GM23338 (cell line): Measurements from ENCODE around the gene CBX2. TPM values are rescaled to one million over a fixed set of nuclear protein-coding genes. Genes with fewer than 3 reads are reported as not detected.

Experiments
- ATAC-seq: fragments of 200-7000 bp; cut with Tn5 transposase; 3 replicates; pipeline ENCODE4 v1.9.1; 2020
- DNase-seq: peaks from one replicate; pipeline ENCODE4 v3.0.0-alpha.2; 2015; ENCODE audit warnings: low spot score
- H2AFZ ChIP-seq: fragments of 200-600 bp; sonication (generic); 2 replicates; pipeline ENCODE4 v1.8.0; 2016; ENCODE audit warnings: antibody characterized with exemption, mild to moderate bottlenecking, moderate library complexity
- H3F3A ChIP-seq: fragments of 200-600 bp; sonication (generic); replicated peaks from 2 replicates; pipeline ENCODE4 v1.8.0; 2017; ENCODE audit warnings: antibody characterized with exemption, mixed run types, low read depth
- H3K27ac ChIP-seq: fragments of 200-600 bp; sonication (generic); 2 replicates; pipeline ENCODE4 v1.6.1; 2016; ENCODE audit warnings: low read depth
- H3K27me3 ChIP-seq: fragments of 200-600 bp; sonication (generic); 2 replicates; pipeline ENCODE4 v1.8.0; 2016; ENCODE audit warnings: mild to moderate bottlenecking, mixed run types, moderate library complexity; ENCODE audit not compliant: insufficient read depth
- H3K36me3 ChIP-seq: fragments of 200-600 bp; sonication (generic); 2 replicates; pipeline ENCODE4 v1.8.0; 2016; ENCODE audit warnings: mild to moderate bottlenecking; ENCODE audit not compliant: insufficient read depth
- H3K4me1 ChIP-seq: fragments of 200-600 bp; sonication (generic); 2 replicates; pipeline ENCODE4 v1.8.0; 2016; ENCODE audit warnings: mild to moderate bottlenecking, moderate library complexity; ENCODE audit not compliant: insufficient read depth
- H3K4me2 ChIP-seq: fragments of 200-600 bp; sonication (generic); 2 replicates; pipeline ENCODE4 v1.7.1; 2017; ENCODE audit warnings: mixed run types
- H3K4me3 ChIP-seq: fragments of 200-600 bp; sonication (generic); 2 replicates; pipeline ENCODE4 v1.6.1; 2016; ENCODE audit warnings: mixed run types
- H3K79me2 ChIP-seq: fragments of 200-600 bp; sonication (generic); replicated peaks from 2 replicates; pipeline ENCODE4 v1.8.0; 2017; ENCODE audit warnings: mild to moderate bottlenecking; ENCODE audit not compliant: insufficient read depth
- H3K9me2 ChIP-seq: fragments of 200-600 bp; sonication (generic); 2 replicates; pipeline ENCODE4 v1.8.0; 2017; ENCODE audit not compliant: insufficient read depth
- H4K20me1 ChIP-seq: fragments of 200-600 bp; sonication (generic); replicated peaks from 2 replicates; pipeline ENCODE4 v1.8.0; 2017; ENCODE audit warnings: mild to moderate bottlenecking; ENCODE audit not compliant: insufficient read depth
- H3K27ac Mint-ChIP-seq: 2 replicates; pipeline ENCODE4 v1.8.0; 2020; ENCODE audit warnings: inconsistent platforms, mild to moderate bottlenecking, moderate library complexity, mixed read lengths
- H3K27me3 Mint-ChIP-seq: 3 replicates; pipeline ENCODE4 v1.8.0; 2022; ENCODE audit warnings: low read depth, mild to moderate bottlenecking, moderate library complexity, mixed read lengths, inconsistent platforms; ENCODE audit not compliant: insufficient read depth, poor library complexity
- H3K36me3 Mint-ChIP-seq: 3 replicates; pipeline ENCODE4 v1.8.0; 2021; ENCODE audit warnings: low read depth, mild to moderate bottlenecking, inconsistent platforms, moderate library complexity, mixed read lengths
- H3K4me1 Mint-ChIP-seq: 3 replicates; pipeline ENCODE4 v1.8.0; 2020; ENCODE audit warnings: mild to moderate bottlenecking, inconsistent platforms, mixed read lengths
- H3K4me3 Mint-ChIP-seq: 3 replicates; pipeline ENCODE4 v1.8.0; 2021; ENCODE audit warnings: moderate library complexity, mild to moderate bottlenecking, inconsistent platforms, mixed read lengths
- H3K9me3 Mint-ChIP-seq: 3 replicates; pipeline ENCODE4 v1.8.0; 2020; ENCODE audit warnings: moderate library complexity, mild to moderate bottlenecking, inconsistent platforms, mixed read lengths
- CREB1 ChIP-seq: fragments of 250-450 bp; sonication (Bioruptor Pico); IDR thresholded peaks from 2 replicates; pipeline ENCODE4 v1.5.0; 2020; ENCODE audit warnings: low read depth, mild to moderate bottlenecking, moderate library complexity
- EZH2 ChIP-seq: fragments of 200-600 bp; sonication (generic); IDR thresholded peaks from one replicate; pipeline ENCODE4 v1.8.0; 2017; ENCODE audit warnings: antibody characterized with exemption, mild to moderate bottlenecking, low read depth; ENCODE audit not compliant: unreplicated experiment
- EZH2phosphoT487 ChIP-seq: fragments of 200-600 bp; sonication (generic); IDR thresholded peaks from one replicate; pipeline ENCODE4 v1.8.1; 2018; ENCODE audit warnings: antibody characterized with exemption; ENCODE audit not compliant: unreplicated experiment
- JUNB ChIP-seq: IDR thresholded peaks from one replicate; pipeline ENCODE4 v1.6.1; 2016; ENCODE audit warnings: antibody characterized with exemption; ENCODE audit not compliant: unreplicated experiment
- NANOG ChIP-seq: IDR thresholded peaks from 2 replicates; pipeline ENCODE4 v1.6.1; 2016; ENCODE audit warnings: antibody characterized with exemption, borderline replicate concordance
- POLR2AphosphoS5 ChIP-seq: IDR thresholded peaks from 2 replicates; pipeline ENCODE4 v1.6.1; 2016; ENCODE audit warnings: antibody characterized with exemption, low read depth
- REST ChIP-seq: IDR thresholded peaks from one replicate; pipeline ENCODE4 v1.6.1; 2018; ENCODE audit warnings: antibody characterized with exemption; ENCODE audit not compliant: unreplicated experiment
- ZNF114 ChIP-seq: fragments of 250-450 bp; sonication (Bioruptor Pico); IDR thresholded peaks from 2 replicates; pipeline ENCODE4 v1.5.0; 2020; ENCODE audit warnings: mild to moderate bottlenecking, moderate library complexity
- ZNF462 ChIP-seq: fragments of 250-450 bp; sonication (Bioruptor Pico); IDR thresholded peaks from 2 replicates; pipeline ENCODE4 v1.5.0; 2020; ENCODE audit warnings: mild to moderate bottlenecking, moderate library complexity
- polyA plus RNA-seq: library from polyadenylated mRNA; unstranded; fragments of >200 nt; fragmentation: Nextera tagmentation; extraction: Ambion mirVana; gene quantifications from 2 replicates; pipeline ENCODE4 v1.2.1, GENCODE V29; 2016
- total RNA-seq: library from RNA; depleted of rRNA; stranded (reverse); fragments of >200 nt; shearing (Covaris generic); gene quantifications from 2 replicates; pipeline ENCODE4 v1.2.3, GENCODE V29; 2014

The CBX2 gene
- total and polyA plus RNA-seq, 2 experiments from 2014 or later, result 26.6 to 114 TPM

DNA sequence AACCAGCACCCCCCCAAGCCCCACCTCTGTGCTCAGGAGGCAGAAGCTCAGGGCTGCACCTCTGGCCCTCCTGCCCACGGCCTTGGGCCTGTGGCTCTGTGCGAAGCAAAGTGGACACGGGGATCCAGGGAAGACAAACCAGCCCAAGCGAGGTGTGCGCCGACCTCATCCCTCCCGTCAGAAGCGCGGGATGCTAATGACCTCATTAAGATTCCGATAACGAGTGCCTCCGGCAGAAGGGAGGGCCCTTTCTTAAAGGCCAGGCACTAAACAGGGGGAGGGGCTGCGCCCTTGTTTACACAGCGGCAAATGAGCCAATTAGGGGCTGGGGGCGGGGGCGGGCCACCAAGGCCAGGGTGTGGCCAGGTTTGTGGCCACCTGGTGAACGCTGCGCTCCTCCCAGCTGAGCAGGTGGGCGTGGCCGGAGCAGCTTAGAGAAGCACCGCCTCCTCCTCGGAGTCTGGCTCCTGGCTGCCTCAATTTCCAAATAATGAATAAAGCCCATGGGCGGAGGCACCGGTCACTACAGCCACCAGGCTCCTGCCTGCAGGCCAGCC, 58.1 kb downstream of the CBX2 start:
- no peaks in the 10 kb centered on the region for H3K9me2 ChIP-seq
- H3K4me3 ChIP-seq, result peak overlapping the region; percentile 80
- Mint-ChIP-seq H3K27ac (no peak overlapping the region), H3K27me3 (peaks cover 90% of the 10 kb centered on the region), H3K36me3 (peaks cover 4% of the 10 kb centered on the region; the same call in 2 of the 3 replicates), H3K9me3 (peaks cover 5% of the 10 kb centered on the region; the same call in 2 of the 3 replicates), H3K4me3 (peak overlapping the region; percentile 81), H3K4me1 (peaks cover 39% of the 10 kb centered on the region)
- H3K27ac ChIP-seq, result no peak overlapping the region
- peaks cover 4% of the 10 kb centered on the region for H4K20me1 ChIP-seq
- peak overlapping the region; percentile 99 for H3K4me2 ChIP-seq
- H3K27me3 ChIP-seq, result peaks cover 88% of the 10 kb centered on the region
- H3K4me1 ChIP-seq, result peaks cover 37% of the 10 kb centered on the region
- TF ChIP-seq ZNF114 (CRISPR knock-in tag) (no peak), CREB1 (no peak), POLR2AphosphoS5 (peak; percentile 39; the same call in 1 of the 2 replicates)
- DNase-seq, result peak; percentile 99
- no peak overlapping the region for H2AFZ ChIP-seq
- H3F3A ChIP-seq, result peaks cover 30% of the 10 kb centered on the region
- no peaks in the 10 kb centered on the region for H3K79me2 ChIP-seq
- no peaks in the 10 kb centered on the region for H3K36me3 ChIP-seq
- peak; percentile 23 for ATAC-seq

DNA sequence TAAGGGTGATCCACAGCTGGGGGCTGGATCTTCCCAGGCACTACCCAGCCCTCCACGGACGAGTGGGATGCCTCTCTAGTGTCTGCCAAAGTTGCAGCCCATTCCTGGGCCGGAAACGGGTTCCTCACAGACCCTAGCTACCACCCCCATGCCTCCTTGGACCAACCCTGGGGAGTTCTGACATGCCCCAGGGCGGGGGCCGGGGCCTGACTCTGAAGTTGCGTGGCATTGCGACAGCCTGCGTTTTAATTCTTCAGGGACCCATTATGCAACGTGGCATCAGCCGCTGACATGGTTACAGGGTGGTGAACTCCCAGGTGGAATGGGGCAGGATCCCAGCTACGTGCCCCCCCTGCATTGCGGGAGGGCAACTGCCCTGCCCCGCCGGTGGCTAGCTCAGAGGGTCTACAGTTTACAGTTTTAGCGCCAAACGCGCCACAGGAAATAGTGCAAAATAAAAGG, 58.6 kb downstream of the CBX2 start:
- Histone ChIP-seq H3K4me3 (peak overlapping the region; percentile 80), H3K79me2 (no peaks in the 10 kb centered on the region), H4K20me1 (peaks cover 4% of the 10 kb centered on the region), H3K4me2 (peak overlapping the region; percentile 99), H3K27ac (no peak overlapping the region), H3K36me3 (no peaks in the 10 kb centered on the region), H2AFZ (no peak overlapping the region), H3K4me1 (peaks cover 33% of the 10 kb centered on the region), H3K27me3 (peaks cover 88% of the 10 kb centered on the region), H3F3A (peaks cover 32% of the 10 kb centered on the region), H3K9me2 (no peaks in the 10 kb centered on the region)
- Mint-ChIP-seq H3K27ac (no peak overlapping the region), H3K9me3 (peaks cover 5% of the 10 kb centered on the region; the same call in 2 of the 3 replicates), H3K4me1 (peaks cover 35% of the 10 kb centered on the region), H3K36me3 (peaks cover 4% of the 10 kb centered on the region; the same call in 2 of the 3 replicates), H3K27me3 (peaks cover 90% of the 10 kb centered on the region), H3K4me3 (peak overlapping the region; percentile 81)
- DNase-seq, result peak; percentile 39
- ATAC-seq, result no peak
- TF ChIP-seq EZH2phosphoT487, result no peak
- no peak for TF ChIP-seq EZH2
- no peak for TF ChIP-seq NANOG
- no peak for TF ChIP-seq JUNB
- no peak for TF ChIP-seq ZNF114 (CRISPR knock-in tag)
- TF ChIP-seq REST, result no peak
- no peak for TF ChIP-seq POLR2AphosphoS5
- no peak for TF ChIP-seq ZNF462 (CRISPR knock-in tag)
- no peak for TF ChIP-seq CREB1
